ENCODE results near the gene PNLDC1.
"Not testable (repeated sequence)": the region's sequence is repeated elsewhere in the genome, so short reads cannot be mapped to it uniquely, and the experiment has no call there.

The PNLDC1 gene

GRCh38 chr6:159819932-159820640, 20.0 kb downstream of the PNLDC1 start:
- DNase-seq: peak; percentile 38

- no peak for DNase-seq
These were observed 21.0 kb downstream of the PNLDC1 start for GRCh38 chr6:159821122-159821521.

GRCh38 chr6:159821726-159822125, 21.6 kb downstream of the PNLDC1 start:
- no peak for DNase-seq

- DNase-seq: no peak
These were observed 23.9 kb downstream of the PNLDC1 start for GRCh38 chr6:159823953-159824352.

- DNase-seq: not testable (repeated sequence)
These were observed 24.6 kb downstream of the PNLDC1 start for GRCh38 chr6:159824690-159825089.

- DNase-seq: no peak
These were observed 25.9 kb downstream of the PNLDC1 start for GRCh38 chr6:159826004-159826403.

- DNase-seq: no peak
These were observed 27.0 kb downstream of the PNLDC1 start for GRCh38 chr6:159826968-159827647.

GRCh38 chr6:159828074-159828473, 28.0 kb downstream of the PNLDC1 start:
- no peak for DNase-seq

GRCh38 chr6:159829526-159829925, 29.4 kb downstream of the PNLDC1 start:
- no peak for DNase-seq

GRCh38 chr6:159830501-159831372, 30.7 kb downstream of the PNLDC1 start:
- DNase-seq: no peak

- DNase-seq: no peak
These were observed 31.2 kb downstream of the PNLDC1 start for GRCh38 chr6:159831373-159831679.

- DNase-seq: no peak
These were observed 32.9 kb downstream of the PNLDC1 start for GRCh38 chr6:159832946-159833345.

- DNase-seq: no peak
These were observed 33.5 kb downstream of the PNLDC1 start for GRCh38 chr6:159833556-159833955.

- DNase-seq: no peak
These were observed 34.0 kb downstream of the PNLDC1 start for GRCh38 chr6:159833997-159834603.

GRCh38 chr6:159836718-159837490, 36.8 kb downstream of the PNLDC1 start:
- DNase-seq: no peak

GRCh38 chr6:159837511-159837910, 37.4 kb downstream of the PNLDC1 start:
- no peak for DNase-seq

- DNase-seq: no peak
These were observed 38.1 kb downstream of the PNLDC1 start for GRCh38 chr6:159838020-159838744.

GRCh38 chr6:159842035-159842434, 42.0 kb downstream of the PNLDC1 start:
- no peak for DNase-seq

- DNase-seq: no peak
These were observed 44.9 kb downstream of the PNLDC1 start for GRCh38 chr6:159844737-159845645.

GRCh38 chr6:159848552-159848951, 48.5 kb downstream of the PNLDC1 start:
- DNase-seq: not testable (repeated sequence)

GRCh38 chr6:159849851-159850250, 49.8 kb downstream of the PNLDC1 start:
- not testable (repeated sequence) for DNase-seq
